ENCODE data around the gene BICC1. TPM values are rescaled to one million over a fixed set of nuclear protein-coding genes. Genes with fewer than 3 reads are reported as not detected.

Gene BICC1
- polyA plus RNA-seq, 1 experiment, result 25.6 TPM

DNA sequence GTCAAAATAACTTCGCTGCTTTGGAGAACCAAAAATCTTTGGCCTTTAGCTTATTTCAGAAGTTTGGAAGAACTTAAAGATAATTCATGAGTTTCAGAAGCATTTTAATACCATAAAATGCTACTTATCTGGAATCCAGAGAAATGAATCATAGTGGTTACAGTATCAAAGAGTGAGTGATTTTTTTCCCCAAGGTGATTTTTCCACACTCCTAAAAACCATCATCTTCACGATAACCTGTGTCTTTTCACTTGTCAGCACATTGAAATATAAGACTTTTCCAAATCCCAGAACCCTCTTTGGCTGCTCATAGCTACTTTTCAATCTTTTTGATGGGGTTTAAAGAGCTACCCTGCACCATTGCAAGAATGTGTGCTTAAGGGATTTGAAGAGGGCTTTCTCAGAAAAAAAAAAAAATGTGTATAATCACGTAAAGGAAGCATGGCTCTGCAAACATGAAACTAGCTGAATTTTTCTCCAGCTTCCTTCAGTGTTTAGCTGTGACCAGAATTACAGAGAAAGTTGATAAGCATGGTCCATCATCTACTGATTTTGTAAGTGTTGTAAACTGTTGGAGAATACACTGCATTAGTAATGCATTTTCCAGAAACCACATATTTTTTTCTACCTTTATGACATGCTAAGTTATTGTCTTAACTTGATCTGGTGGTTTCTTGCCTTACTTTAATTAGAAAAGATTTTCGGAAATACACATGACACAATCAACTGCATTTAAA, 134.9 kb downstream of the BICC1 start:
- CTCF ChIA-PET, result interaction anchor here (0.9 kb wide), 1 partner anchor 116 kb away, joined by 3 read pairs; no protein-coding TSS in a partner anchor
- no peaks in the 10 kb centered on the region for H3K27me3 ChIP-seq (ENCODE audit: control insufficient read depth, insufficient read depth, low read length)
- no peak overlapping the region for H3K4me3 ChIP-seq (ENCODE audit: low read depth, low read length)
- H3K27ac ChIP-seq (ENCODE audit: low read depth, low read length), result no peak overlapping the region
- TF ChIP-seq, protein P1, sequence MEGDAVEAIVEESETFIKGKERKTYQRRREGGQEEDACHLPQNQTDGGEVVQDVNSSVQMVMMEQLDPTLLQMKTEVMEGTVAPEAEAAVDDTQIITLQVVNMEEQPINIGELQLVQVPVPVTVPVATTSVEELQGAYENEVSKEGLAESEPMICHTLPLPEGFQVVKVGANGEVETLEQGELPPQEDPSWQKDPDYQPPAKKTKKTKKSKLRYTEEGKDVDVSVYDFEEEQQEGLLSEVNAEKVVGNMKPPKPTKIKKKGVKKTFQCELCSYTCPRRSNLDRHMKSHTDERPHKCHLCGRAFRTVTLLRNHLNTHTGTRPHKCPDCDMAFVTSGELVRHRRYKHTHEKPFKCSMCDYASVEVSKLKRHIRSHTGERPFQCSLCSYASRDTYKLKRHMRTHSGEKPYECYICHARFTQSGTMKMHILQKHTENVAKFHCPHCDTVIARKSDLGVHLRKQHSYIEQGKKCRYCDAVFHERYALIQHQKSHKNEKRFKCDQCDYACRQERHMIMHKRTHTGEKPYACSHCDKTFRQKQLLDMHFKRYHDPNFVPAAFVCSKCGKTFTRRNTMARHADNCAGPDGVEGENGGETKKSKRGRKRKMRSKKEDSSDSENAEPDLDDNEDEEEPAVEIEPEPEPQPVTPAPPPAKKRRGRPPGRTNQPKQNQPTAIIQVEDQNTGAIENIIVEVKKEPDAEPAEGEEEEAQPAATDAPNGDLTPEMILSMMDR (IDR thresholded peaks at IDR 0.05; ENCODE audit: low read depth, low read length), result no peak
- POLR2A ChIA-PET, result no interaction called here
- no peaks in the 10 kb centered on the region for H3K9me3 ChIP-seq (ENCODE audit: control insufficient read depth, insufficient read depth, low read length)
- DNase-seq (ENCODE audit: low read depth, low spot score), result no peak

DNA sequence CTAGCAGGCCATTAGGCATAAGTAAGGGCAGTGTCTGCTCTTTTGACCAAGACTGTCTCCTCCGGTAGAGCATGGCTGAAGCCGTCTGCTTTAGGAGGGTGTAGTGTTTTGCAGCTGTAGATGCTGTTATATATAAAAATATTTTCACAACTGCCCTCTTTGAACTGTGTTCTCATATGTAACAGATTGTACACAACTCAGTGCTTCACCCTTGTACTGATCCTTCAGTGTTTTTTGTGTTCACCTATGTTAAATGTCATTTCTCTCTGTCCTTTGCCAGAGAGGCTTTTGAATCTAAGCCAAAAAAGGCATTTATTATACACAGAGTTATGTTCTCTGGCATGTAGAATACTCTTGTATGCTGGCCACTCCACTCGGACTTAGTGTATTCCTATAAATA, 135.5 kb downstream of the BICC1 start:
- TF ChIP-seq, protein P1 (IDR thresholded peaks at IDR 0.05; ENCODE audit: low read depth, low read length), result no peak
- H3K27me3 ChIP-seq (ENCODE audit: control insufficient read depth, insufficient read depth, low read length), result no peaks in the 10 kb centered on the region
- POLR2A ChIA-PET, result no interaction called here
- H3K4me3 ChIP-seq (ENCODE audit: low read depth, low read length), result no peak overlapping the region
- H3K9me3 ChIP-seq (ENCODE audit: control insufficient read depth, insufficient read depth, low read length), result no peaks in the 10 kb centered on the region
- H3K27ac ChIP-seq (ENCODE audit: low read depth, low read length), result no peak overlapping the region
- DNase-seq (ENCODE audit: low read depth, low spot score), result no peak
- CTCF ChIA-PET, result interaction anchor here (0.9 kb wide), 1 partner anchor 117 kb away, joined by 3 read pairs; no protein-coding TSS in a partner anchor

DNA sequence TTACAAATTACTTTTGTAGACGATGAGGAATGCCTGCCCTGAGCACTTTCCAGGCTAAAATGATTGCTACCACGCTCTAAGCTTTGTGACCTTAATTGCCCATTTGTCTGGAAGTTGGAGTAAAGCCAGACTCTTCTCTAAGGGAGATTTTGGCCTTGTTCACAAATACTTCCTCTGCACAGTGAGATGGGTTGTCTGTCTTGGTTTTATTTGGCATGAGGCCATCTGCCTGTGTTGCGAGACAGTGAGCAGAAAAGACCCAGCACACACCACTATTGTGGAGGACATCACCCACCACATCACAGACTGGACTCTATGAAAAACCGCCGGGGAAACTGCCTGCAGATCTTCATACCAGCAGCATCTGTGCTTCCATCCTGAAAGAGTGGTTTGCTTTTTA, 138.4 kb downstream of the BICC1 start:
- CTCF ChIA-PET, result interaction anchor here (0.7 to 1.1 kb wide), 4 partner anchors 9 to 352 kb away, joined by 3 to 5 read pairs (median 4); no protein-coding TSS in a partner anchor
- H3K9me3 ChIP-seq (ENCODE audit: control insufficient read depth, insufficient read depth, low read length), result no peaks in the 10 kb centered on the region
- POLR2A ChIA-PET, result no interaction called here
- no peaks in the 10 kb centered on the region for H3K27me3 ChIP-seq (ENCODE audit: control insufficient read depth, insufficient read depth, low read length)
- no peak overlapping the region for H3K4me3 ChIP-seq (ENCODE audit: low read depth, low read length)
- H3K27ac ChIP-seq (ENCODE audit: low read depth, low read length), result no peak overlapping the region
- TF ChIP-seq, protein P1 (IDR thresholded peaks at IDR 0.05; ENCODE audit: low read depth, low read length), result no peak
- no peak for DNase-seq (ENCODE audit: low read depth, low spot score)

DNA sequence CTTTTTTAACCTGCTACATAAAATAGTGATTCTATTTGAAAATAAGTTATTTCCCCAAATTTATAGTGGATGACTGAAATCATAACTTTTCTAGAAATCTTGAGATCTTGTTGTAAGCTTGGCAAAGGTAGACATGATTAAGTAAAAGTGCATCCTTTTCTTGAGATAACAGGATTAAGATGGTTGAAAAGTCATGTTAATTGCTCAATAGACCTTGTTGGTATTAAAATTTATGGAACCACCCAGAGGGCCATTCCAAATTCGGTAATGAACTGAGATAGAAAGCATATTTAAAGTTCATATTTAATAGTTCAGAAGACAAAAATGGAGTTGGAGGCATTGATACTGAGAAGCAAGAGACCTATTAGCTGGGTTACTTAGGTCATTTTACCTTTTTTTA, 139.1 kb downstream of the BICC1 start:
- CTCF ChIA-PET, result interaction anchor here (0.7 to 0.8 kb wide), 3 partner anchors 10 to 121 kb away, joined by 3 to 4 read pairs (median 4); no protein-coding TSS in a partner anchor

DNA sequence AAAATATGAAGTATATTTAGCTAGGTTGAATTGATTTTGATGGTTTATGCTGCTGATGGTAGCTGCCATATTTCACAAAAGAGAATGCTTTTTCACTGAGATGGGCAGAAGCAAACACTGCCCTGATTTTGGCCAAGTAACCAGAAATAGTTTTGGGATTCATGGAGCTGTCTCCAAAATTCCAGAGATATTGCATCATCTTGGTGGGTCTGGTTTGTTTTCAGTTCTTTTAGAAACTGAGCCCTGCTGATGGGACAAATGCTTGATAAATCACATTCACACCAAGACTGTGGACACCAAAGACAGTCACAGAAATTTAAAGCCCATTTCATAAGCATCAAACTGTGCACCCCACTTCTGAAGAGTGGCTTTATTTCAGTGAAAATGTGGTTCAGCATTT, 140.5 kb downstream of the BICC1 start:
- no peak overlapping the region for H3K27ac ChIP-seq (ENCODE audit: low read depth, low read length)
- CTCF ChIA-PET, result interaction anchor here (0.7 kb wide), 1 partner anchor 8 kb away, joined by 3 read pairs; no protein-coding TSS in a partner anchor
- no peaks in the 10 kb centered on the region for H3K27me3 ChIP-seq (ENCODE audit: control insufficient read depth, insufficient read depth, low read length)
- no peak for DNase-seq (ENCODE audit: low read depth, low spot score)
- TF ChIP-seq, protein P1 (IDR thresholded peaks at IDR 0.05; ENCODE audit: low read depth, low read length), result no peak
- H3K4me3 ChIP-seq (ENCODE audit: low read depth, low read length), result no peak overlapping the region
- POLR2A ChIA-PET, result no interaction called here
- no peaks in the 10 kb centered on the region for H3K9me3 ChIP-seq (ENCODE audit: control insufficient read depth, insufficient read depth, low read length)

More for the DNA sequence above, 139.1 kb downstream of the BICC1 start:
- no peak for DNase-seq (ENCODE audit: low read depth, low spot score)
- Histone ChIP-seq H3K4me3 (ENCODE audit: low read depth, low read length) (no peak overlapping the region), H3K27me3 (ENCODE audit: control insufficient read depth, insufficient read depth, low read length) (no peaks in the 10 kb centered on the region), H3K9me3 (ENCODE audit: control insufficient read depth, insufficient read depth, low read length) (no peaks in the 10 kb centered on the region), H3K27ac (ENCODE audit: low read depth, low read length) (no peak overlapping the region)
- TF ChIP-seq, protein P1 (IDR thresholded peaks at IDR 0.05; ENCODE audit: low read depth, low read length), result no peak
- POLR2A ChIA-PET, result no interaction called here
